ENCODE results near the gene ZNF524. TPM values are rescaled to one million over a fixed set of nuclear protein-coding genes. Genes with fewer than 3 reads are reported as not detected.

ZNF524 gene
- total and polyA plus RNA-seq, 9 of the 15 experiments (the other 6 are each of a cell fraction or from before 2014, with no cell fraction given), result 0.08 to 15.6 (median 2.9) TPM

DNA sequence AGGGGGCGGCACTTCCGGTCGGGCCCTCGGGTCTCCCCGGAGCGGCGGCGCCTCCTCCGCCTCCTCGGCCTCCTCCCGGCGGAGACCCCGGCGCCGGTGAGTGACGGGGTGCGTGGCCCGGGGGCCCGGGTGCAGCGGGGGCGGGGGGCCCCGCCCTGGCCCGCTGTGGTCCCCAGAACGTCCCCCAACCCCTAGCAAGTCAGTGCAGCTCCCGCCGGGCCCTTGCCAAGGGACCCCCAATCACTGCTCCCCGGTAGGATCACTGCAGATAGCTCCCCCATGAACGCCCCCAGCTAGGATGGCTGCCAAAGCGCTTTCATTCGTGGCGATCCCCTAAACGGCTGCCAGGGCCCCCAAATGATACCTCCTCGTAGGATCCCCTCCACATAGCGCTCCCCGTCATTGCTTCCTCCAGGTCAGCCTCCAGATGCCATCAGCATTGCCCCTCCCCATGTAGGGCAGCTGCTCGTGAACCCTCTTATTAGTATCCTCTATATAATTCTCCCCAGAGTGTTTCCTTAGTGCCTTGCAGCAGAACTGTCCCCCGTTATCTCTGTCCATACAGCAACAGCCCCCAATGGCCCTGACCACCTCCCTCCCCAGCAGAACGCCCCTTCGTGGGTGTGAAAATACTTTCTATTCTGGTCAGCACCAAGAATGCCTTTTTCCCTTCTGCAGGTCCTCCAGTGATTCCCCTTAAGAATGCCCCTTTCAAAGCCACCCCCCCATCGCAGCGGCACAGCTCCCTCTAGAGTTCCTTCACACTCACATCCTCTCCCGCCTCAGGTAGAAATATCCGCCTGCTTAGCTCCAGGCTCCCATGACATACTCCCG lies 5.8 kb downstream of the ZNF524 start, which contains the start of gene ZNF865 (continued):
- TF ChIP-seq, protein P1, sequence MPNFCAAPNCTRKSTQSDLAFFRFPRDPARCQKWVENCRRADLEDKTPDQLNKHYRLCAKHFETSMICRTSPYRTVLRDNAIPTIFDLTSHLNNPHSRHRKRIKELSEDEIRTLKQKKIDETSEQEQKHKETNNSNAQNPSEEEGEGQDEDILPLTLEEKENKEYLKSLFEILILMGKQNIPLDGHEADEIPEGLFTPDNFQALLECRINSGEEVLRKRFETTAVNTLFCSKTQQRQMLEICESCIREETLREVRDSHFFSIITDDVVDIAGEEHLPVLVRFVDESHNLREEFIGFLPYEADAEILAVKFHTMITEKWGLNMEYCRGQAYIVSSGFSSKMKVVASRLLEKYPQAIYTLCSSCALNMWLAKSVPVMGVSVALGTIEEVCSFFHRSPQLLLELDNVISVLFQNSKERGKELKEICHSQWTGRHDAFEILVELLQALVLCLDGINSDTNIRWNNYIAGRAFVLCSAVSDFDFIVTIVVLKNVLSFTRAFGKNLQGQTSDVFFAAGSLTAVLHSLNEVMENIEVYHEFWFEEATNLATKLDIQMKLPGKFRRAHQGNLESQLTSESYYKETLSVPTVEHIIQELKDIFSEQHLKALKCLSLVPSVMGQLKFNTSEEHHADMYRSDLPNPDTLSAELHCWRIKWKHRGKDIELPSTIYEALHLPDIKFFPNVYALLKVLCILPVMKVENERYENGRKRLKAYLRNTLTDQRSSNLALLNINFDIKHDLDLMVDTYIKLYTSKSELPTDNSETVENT (CRISPR knock-in tag; IDR thresholded peaks at IDR 0.05), result no peak
- TF ChIP-seq TAF1 (IDR thresholded peaks at IDR 0.05; ENCODE audit: control insufficient read depth, extremely low read depth, insufficient read depth, low read length, severe bottlenecking), result peak; percentile 14
- TF ChIP-seq SAP30 (IDR thresholded peaks at IDR 0.05; ENCODE audit: borderline replicate concordance, insufficient read depth, low read depth, low read length, poor library complexity, severe bottlenecking), result peak; percentile 56
- no peak for TF ChIP-seq MCM3 (IDR thresholded peaks at IDR 0.05)
- TF ChIP-seq RNF2 (IDR thresholded peaks at IDR 0.05), result no peak
- TF ChIP-seq HDAC1 (IDR thresholded peaks at IDR 0.05), result peak in 1 of 2 experiments; percentile 46; a peak in 1 of 4 replicates
- TF ChIP-seq, protein P2, sequence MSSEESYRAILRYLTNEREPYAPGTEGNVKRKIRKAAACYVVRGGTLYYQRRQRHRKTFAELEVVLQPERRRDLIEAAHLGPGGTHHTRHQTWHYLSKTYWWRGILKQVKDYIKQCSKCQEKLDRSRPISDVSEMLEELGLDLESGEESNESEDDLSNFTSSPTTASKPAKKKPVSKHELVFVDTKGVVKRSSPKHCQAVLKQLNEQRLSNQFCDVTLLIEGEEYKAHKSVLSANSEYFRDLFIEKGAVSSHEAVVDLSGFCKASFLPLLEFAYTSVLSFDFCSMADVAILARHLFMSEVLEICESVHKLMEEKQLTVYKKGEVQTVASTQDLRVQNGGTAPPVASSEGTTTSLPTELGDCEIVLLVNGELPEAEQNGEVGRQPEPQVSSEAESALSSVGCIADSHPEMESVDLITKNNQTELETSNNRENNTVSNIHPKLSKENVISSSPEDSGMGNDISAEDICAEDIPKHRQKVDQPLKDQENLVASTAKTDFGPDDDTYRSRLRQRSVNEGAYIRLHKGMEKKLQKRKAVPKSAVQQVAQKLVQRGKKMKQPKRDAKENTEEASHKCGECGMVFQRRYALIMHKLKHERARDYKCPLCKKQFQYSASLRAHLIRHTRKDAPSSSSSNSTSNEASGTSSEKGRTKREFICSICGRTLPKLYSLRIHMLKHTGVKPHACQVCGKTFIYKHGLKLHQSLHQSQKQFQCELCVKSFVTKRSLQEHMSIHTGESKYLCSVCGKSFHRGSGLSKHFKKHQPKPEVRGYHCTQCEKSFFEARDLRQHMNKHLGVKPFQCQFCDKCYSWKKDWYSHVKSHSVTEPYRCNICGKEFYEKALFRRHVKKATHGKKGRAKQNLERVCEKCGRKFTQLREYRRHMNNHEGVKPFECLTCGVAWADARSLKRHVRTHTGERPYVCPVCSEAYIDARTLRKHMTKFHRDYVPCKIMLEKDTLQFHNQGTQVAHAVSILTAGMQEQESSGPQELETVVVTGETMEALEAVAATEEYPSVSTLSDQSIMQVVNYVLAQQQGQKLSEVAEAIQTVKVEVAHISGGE (CRISPR knock-in tag; IDR thresholded peaks at IDR 0.05), result peak in 1 of 3 experiments; percentile 79; a peak in 3 of 6 replicates
- TF ChIP-seq ETV1 (tag; conservative IDR thresholded peaks at IDR 0.05; ENCODE audit: low read depth), result peak; percentile 35; the same call in 1 of the 2 replicates
- 0 out of 2 replicates have a peak, but pooled peaks have one; percentile 2 for TF ChIP-seq RBFOX2 (IDR thresholded peaks at IDR 0.05; ENCODE audit: low read depth, low read length)
- TF ChIP-seq HLTF (IDR thresholded peaks at IDR 0.05), result 0 out of 2 replicates have a peak, but pooled peaks have one; percentile 60
- peak; percentile 65; the same call in 1 of the 2 replicates for TF ChIP-seq HDAC2 (IDR thresholded peaks at IDR 0.05)
- TF ChIP-seq KLF1 (tag; IDR thresholded peaks at IDR 0.05), result no peak
- TF ChIP-seq DEAF1 (CRISPR knock-in tag; IDR thresholded peaks at IDR 0.05), result peak; percentile 76
- no peak for TF ChIP-seq ZKSCAN3 (CRISPR knock-in tag; IDR thresholded peaks at IDR 0.05)
- TF ChIP-seq ZNF41 (CRISPR knock-in tag; conservative IDR thresholded peaks at IDR 0.05), result no peak
- TF ChIP-seq, protein P3, sequence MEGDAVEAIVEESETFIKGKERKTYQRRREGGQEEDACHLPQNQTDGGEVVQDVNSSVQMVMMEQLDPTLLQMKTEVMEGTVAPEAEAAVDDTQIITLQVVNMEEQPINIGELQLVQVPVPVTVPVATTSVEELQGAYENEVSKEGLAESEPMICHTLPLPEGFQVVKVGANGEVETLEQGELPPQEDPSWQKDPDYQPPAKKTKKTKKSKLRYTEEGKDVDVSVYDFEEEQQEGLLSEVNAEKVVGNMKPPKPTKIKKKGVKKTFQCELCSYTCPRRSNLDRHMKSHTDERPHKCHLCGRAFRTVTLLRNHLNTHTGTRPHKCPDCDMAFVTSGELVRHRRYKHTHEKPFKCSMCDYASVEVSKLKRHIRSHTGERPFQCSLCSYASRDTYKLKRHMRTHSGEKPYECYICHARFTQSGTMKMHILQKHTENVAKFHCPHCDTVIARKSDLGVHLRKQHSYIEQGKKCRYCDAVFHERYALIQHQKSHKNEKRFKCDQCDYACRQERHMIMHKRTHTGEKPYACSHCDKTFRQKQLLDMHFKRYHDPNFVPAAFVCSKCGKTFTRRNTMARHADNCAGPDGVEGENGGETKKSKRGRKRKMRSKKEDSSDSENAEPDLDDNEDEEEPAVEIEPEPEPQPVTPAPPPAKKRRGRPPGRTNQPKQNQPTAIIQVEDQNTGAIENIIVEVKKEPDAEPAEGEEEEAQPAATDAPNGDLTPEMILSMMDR (IDR thresholded peaks at IDR 0.05 in 2 of 3, conservative IDR thresholded peaks at IDR 0.05 in 1 of 3; ENCODE audit: insufficient read depth in 2 of 3, low read depth in 1 of 3, low read length in 3 of 3), result peak; percentile 87 to 91 (median 91)
